Dermis microvascular lymphatic vessel endothelial cell (primary cell): ENCODE measurements around the gene PRKN. TPM values are rescaled to one million over a fixed set of nuclear protein-coding genes. Genes with fewer than 3 reads are reported as not detected.

Experiments used
- DNase-seq, 2 donors: peaks; one replicate each; pipeline versions ENCODE4 v3.0.0 to v3.0.0-alpha.2; 2010; ENCODE audit warnings: low read depth in 2 of 2
- total RNA-seq: library from RNA; depleted of rRNA; stranded (reverse); fragments of >200 nt; gene quantifications from 2 replicates; pipeline ENCODE4 v1.2.1, GENCODE V29; 2014

Gene PRKN
- total RNA-seq, 1 donor from 2014 or later: 0.39 TPM

GRCh38 chr6:162313922-162314660 is 413.5 kb downstream of the PRKN start:
- DNase-seq: no peak

DNA sequence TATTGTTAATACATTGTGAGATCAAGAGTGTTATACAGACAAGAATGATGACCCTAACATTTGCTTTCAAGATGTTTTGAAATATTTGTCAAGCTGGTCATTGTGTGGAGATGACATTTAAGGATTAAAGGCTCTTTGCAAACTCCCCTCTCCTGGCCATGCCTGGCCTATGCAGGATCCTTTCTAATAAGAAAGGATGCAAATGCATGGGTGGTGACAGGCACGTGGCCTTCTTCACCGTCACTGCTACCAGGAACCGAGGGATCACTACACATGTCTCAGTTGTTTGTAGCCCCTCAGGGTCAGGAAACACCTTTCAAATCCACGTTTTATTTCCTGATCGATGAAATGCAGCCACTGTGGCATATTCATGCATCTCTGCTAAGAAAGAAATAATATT is 419.7 kb downstream of the PRKN start:
- no peak for DNase-seq

DNA sequence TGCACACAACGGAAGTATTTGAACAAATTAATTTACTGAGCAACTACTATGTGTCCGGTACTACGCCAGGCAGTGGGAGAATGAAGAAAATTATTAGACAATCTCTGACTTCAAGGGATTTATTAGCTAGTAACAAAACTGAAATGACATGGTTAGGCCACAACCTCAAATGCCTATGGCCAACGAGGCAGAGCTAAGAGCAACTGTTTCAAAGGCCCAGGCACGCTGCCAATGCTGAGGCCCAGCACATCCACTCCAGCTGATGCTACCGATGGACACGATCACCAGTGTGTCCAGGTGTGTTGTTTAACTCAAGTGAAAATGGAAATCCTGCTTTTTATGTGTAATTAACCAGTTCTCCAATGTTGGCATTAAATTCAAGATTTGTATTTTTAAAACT is 420.9 kb downstream of the PRKN start:
- DNase-seq: no peak

- no peak for DNase-seq
These were observed 426.4 kb downstream of the PRKN start for GRCh38 chr6:162301128-162301527.

DNA sequence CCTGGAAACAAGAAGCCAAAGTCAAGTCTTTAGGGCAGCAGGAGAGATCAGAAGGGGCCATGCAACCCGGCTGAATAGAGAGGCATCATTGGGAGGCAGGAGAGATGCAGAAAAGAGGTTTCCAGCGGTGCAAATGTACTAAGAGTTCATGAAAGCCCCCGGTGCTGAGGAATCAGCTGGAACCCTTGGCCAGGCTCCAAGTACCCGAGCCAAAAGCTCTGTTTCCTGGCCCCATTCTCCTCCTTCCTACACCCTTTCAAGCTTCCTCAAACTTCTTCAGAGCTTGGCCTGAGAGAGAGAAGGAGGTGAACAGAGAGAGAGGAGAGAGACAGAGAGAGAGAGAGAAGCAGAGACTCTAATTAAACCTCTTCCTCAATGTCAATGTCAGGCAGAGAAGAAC is 433.5 kb downstream of the PRKN start:
- no peak for DNase-seq

- no peak for DNase-seq
These were observed 434.7 kb downstream of the PRKN start for GRCh38 chr6:162292915-162293314.

DNA sequence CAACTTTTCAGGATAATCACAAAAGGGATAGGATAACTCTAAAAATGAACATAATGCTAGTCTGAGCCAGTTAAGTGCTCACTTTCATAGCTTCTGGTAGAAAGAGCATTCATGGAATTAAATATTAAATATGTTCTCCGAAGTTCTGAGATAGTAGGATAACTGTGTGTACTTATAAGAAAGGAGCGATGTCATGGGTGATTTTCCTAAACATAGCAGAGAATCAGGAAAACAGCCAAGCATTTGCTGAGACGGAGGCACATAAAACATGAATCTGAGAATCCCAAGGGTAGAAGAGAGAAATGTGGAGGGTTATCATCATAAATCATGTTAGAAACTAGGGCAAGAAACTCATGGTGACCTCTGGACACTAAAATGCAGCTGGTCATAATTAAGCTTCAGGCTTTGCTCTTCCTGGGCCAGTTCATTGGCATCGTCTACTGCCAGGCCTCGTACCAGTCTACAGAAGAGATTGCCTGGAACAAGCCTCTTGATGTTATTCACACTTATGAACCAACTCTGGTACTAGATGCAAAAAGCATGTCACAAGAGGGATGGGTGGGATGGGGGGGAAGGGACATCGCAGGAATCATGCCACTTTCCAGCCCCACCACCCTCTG is 436.6 kb downstream of the PRKN start:
- no peak for DNase-seq

GRCh38 chr6:162289972-162290371 is 437.6 kb downstream of the PRKN start:
- DNase-seq: no peak

- no peak for DNase-seq
These were observed 453.6 kb downstream of the PRKN start for GRCh38 chr6:162273986-162274385.

GRCh38 chr6:162271922-162272321 is 455.6 kb downstream of the PRKN start:
- DNase-seq: no peak

GRCh38 chr6:162270966-162271365 is 456.6 kb downstream of the PRKN start:
- no peak for DNase-seq

DNA sequence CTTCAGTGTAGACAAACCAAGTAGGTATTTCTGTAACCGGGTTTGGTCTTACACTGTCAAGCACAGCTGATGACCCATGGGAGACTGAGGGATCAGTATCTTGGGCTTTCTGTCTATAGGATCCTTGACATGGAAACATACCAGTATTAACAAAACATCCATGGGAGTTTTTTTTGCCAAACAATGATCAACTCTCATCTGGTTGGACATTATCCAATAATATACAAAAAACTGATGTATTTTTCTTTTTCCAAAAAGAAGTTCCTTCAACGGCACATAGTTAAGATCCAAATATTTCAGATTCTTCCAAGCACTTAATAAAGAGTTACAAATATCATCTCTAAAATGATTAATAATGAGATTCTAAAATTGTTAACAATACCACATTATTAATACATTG is 459.9 kb downstream of the PRKN start:
- DNase-seq: no peak

DNA sequence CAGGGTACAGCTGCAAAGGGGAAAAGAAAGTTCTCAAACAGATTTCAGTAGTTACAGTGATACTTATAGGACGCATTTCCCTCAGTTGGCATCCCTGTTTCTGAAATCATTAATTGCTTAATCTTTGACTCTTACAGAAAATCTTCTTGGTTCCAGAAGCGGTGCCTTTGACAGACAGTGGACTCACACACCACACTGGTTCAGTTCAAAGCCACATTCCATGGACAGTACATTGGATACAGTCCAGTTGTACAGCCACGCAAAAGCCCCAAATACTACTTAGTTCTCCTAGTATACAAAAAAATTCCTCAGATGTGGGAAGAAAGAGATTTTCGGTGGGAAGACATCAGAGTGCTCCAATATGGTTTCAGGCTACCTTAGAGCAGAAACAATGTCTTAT is 460.4 kb downstream of the PRKN start:
- DNase-seq: no peak

- DNase-seq: no peak
These were observed 463.0 kb downstream of the PRKN start for GRCh38 chr6:162264581-162264980.

DNA sequence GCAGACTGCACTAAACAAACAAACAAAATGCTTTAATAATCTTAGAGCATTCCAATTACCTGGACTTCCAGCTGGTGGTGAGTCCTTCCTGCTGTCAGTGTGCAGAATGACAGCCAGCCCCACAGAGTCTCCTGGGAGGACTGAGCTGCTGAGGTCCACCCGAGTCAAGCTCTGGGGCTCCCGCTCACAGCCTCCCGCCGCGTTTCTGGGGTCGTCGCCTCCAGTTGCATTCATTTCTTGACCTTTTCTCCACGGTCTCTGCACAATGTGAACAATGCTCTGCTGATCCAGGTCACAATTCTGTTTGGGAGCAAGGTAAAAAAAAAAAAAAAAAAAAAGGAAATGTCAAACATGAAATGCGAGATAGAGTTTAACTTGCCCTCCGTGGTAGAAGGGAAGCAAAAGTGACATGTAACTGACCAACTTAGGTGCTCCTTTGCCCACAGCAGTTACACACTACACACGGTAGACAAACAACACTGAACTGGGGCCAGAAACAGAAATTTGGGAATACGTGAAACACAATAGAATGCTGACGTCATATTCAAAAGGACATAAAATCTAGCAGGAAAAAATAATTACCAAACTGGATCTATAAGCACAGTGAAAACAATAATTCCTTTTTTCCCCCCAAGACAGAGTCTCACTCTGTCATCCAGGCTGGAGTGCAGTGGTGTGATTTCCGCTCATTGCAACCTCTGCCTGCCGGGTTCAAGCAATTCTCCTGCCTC is 464.9 kb downstream of the PRKN start:
- DNase-seq: no peak

DNA sequence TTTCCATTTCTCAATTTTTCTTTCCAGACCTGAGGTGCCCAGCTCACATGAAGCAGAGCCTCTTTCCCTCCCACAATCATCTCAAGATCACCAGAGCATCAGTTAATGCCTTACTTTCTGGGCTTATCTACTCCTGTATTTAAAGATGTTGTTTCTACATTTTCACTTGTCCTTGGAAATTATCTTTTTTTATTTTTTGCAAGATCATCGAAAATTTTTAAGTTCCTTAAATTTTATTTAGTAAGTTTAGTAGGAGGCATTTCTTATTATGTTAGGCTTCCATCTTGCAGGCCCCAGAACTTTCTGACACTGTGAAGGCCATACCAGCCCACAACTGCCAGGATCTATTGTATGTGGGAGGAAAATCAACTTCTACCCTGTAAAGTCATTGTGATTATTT is 466.0 kb downstream of the PRKN start:
- no peak for DNase-seq

GRCh38 chr6:162260027-162260426 is 467.5 kb downstream of the PRKN start:
- no peak for DNase-seq

DNA sequence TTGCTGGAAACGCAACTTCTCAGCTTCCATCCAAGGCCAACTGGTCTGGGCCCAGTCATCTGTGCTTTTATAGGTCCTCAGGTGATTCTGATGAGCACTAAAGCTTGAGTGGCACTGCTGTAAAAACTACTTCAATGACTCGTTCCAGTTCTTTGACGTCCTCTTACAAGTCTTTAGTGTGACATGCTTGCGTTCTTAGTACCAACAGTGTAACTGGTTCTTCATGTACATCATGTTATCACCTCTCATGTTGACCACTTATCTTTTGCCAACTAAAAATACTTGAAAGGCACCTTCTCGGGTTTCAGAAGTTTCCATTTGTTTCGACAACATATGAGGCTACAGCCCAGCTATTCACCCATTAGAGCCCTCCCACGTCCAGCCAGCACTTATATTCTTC is 468.9 kb downstream of the PRKN start:
- DNase-seq: no peak

GRCh38 chr6:162256361-162256760 is 471.2 kb downstream of the PRKN start:
- no peak for DNase-seq

DNA sequence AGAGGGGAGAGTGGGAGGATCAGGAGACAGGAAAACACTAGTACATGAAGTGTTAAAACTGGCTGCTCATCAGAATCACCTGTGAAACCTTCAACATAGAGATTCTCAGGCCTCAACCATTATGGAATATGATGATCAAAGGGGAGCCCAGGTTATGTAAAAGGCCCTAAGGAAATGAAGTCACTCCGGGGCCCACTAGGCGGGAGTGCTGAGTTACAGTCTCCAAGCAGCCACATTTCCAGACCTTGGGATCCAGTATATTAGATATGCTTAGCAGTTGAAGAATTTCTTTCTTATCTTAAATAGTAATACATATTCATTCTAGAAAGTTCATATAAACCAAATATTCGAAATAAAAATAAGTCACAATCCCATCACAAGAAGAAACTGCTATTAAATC is 476.3 kb downstream of the PRKN start:
- DNase-seq: no peak

- DNase-seq: no peak
These were observed 477.5 kb downstream of the PRKN start for GRCh38 chr6:162249907-162250642.

DNA sequence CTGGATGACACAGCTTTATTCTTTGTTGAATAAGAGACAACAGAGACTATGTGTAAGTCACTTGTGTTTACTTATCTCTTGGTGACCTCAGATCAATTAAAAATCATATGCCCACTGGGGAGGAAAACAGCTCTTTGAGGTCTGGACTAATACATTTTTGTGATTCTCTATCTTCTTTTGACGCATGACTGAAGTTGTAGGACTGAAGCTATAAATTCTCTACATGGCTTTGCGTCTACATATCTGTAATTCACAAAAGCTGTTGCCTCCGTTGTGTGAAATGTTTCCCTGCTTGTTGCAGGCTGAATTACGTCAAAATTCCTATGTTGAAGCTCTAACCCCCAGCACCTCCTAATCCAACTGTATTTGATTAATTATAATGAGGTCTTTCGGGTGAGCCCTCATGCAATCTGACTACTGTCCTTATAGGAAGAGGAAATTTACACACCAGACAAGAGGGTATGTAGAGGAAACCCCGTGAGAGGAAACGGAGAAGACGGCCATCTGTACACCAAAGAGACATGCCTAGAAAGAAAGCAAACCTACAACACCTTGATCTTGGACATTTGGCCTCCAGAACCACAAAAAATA is 481.6 kb downstream of the PRKN start:
- DNase-seq: no peak
